ENCODE results near the gene THAP8.
"Not testable (repeated sequence)": the region's sequence is repeated elsewhere in the genome, so short reads cannot be mapped to it uniquely, and the experiment has no call there.

THAP8 gene

GRCh38 chr19:36067681-36068080 lies 13.6 kb upstream of the THAP8 start:
- no peak for DNase-seq

- no peak for DNase-seq
These were observed 10.7 kb upstream of the THAP8 start for GRCh38 chr19:36064826-36065225.

GRCh38 chr19:36061367-36061766 lies 7.3 kb upstream of the THAP8 start:
- no peak for DNase-seq

GRCh38 chr19:36060430-36060829 lies 6.3 kb upstream of the THAP8 start:
- no peak for DNase-seq

- no peak for DNase-seq
These were observed 5.3 kb upstream of the THAP8 start for GRCh38 chr19:36059180-36059910.

- no peak for DNase-seq
These were observed 4.5 kb upstream of the THAP8 start for GRCh38 chr19:36058481-36059179.

- DNase-seq, result peak; percentile 87
These were observed 925 bp upstream of the THAP8 start, which contains the start of gene WDR62 for GRCh38 chr19:36054733-36055686. Gene WDR62, plus strand, starts transcription at chr19:36054897. Its CDS starts 75 bp downstream, at chr19:36054972.

GRCh38 chr19:36051637-36052036 lies 2.4 kb downstream of the THAP8 start:
- DNase-seq, result no peak

- no peak for DNase-seq
These were observed 2.8 kb downstream of the THAP8 start for GRCh38 chr19:36051236-36051635.

GRCh38 chr19:36049080-36049698 lies 4.9 kb downstream of the THAP8 start:
- no peak for DNase-seq

- no peak for DNase-seq
These were observed 6.2 kb downstream of the THAP8 start for GRCh38 chr19:36047835-36048234.

- DNase-seq, result no peak
These were observed 7.5 kb downstream of the THAP8 start for GRCh38 chr19:36046443-36047050.

GRCh38 chr19:36043952-36044351 lies 10.1 kb downstream of the THAP8 start:
- DNase-seq, result no peak

- no peak for DNase-seq
These were observed 12.3 kb downstream of the THAP8 start for GRCh38 chr19:36041831-36042230.

- not testable (repeated sequence) for DNase-seq
These were observed 13.0 kb downstream of the THAP8 start for GRCh38 chr19:36041092-36041491.

- DNase-seq, result no peak
These were observed 13.6 kb downstream of the THAP8 start for GRCh38 chr19:36040495-36040894.

GRCh38 chr19:36032251-36033104 lies 21.6 kb downstream of the THAP8 start, which contains the start of gene CLIP3:
Gene CLIP3, minus strand, starts transcription at chr19:36032873. Its CDS starts 516 bp downstream, at chr19:36032357.
- DNase-seq, result no peak

- no peak for DNase-seq
These were observed 22.8 kb downstream of the THAP8 start for GRCh38 chr19:36031308-36031707.

- no peak for DNase-seq
These were observed 23.6 kb downstream of the THAP8 start for GRCh38 chr19:36030264-36031148.
